Psoas muscle (tissue), 8 donors: Measurements from ENCODE around the gene FARP2. TPM values are rescaled to one million over a fixed set of nuclear protein-coding genes. Genes with fewer than 3 reads are reported as not detected.

Experiments
- ATAC-seq, 4 donors: fragments of 200-7000 bp; cut with Tn5 transposase; one replicate each; pipeline ENCODE4 v1.9.1; 2020; ENCODE audit warnings: moderate library complexity in 3 of 4, mild to moderate bottlenecking in 2 of 4
- DNase-seq, 2 donors: peaks; one replicate each; pipeline ENCODE4 v3.0.0-alpha.2; 2020
- H3K27ac ChIP-seq: fragments of 200-600 bp; one replicate; pipeline ENCODE4 v1.8.0; 2022
- H3K27me3 ChIP-seq, 3 donors: fragments of 200-600 bp in 1 of 3; one replicate each; pipeline versions ENCODE4 v1.6.1 to v1.8.0; 2013 to 2022; ENCODE audit warnings: low read length in 2 of 3, mild to moderate bottlenecking in 2 of 3, moderate library complexity in 1 of 3; ENCODE audit not compliant: insufficient read depth in 3 of 3
- H3K36me3 ChIP-seq, 2 donors: fragments of 200-600 bp in 1 of 2; one replicate each; pipeline versions ENCODE4 v1.6.1 to v1.8.0; 2013 to 2022; ENCODE audit warnings: low read depth in 1 of 2, mild to moderate bottlenecking in 1 of 2, moderate library complexity in 1 of 2; ENCODE audit not compliant: insufficient read depth in 1 of 2
- H3K4me1 ChIP-seq: fragments of 200-600 bp; one replicate; pipeline ENCODE4 v1.8.0; 2022
- H3K4me3 ChIP-seq: fragments of 200-600 bp; one replicate; pipeline ENCODE4 v1.8.0; 2022; ENCODE audit warnings: mild to moderate bottlenecking
- H3K9me3 ChIP-seq: fragments of 200-600 bp; one replicate; pipeline ENCODE4 v1.8.0; 2022
- WGBS, 3 donors: extraction: QIAGEN DNeasy Blood & Tissue Kit; methylation state at CpG; one replicate each; pipeline versions ENCODE4 v1.1.6 to v1.1.7; 2013; 5-methylcytosine and 5-hydroxymethylcytosine counted together
- intact Hi-C, 2 donors: fragments of 100-400 bp; cut with DNase I; formaldehyde crosslinking; loops; one replicate each; pipeline versions ENCODE4 v1.11.0 to v1.14.2; 2022
- polyA plus RNA-seq, 3 donors: library from polyadenylated mRNA; stranded (reverse); fragments of 200-250 nt; gene quantifications; one replicate each; pipeline ENCODE4 v1.2.3, GENCODE V29; 2013
- total RNA-seq, 4 donors: library from RNA; stranded (reverse); fragmentation: NEBNext Ultra II Directional in 2 of 4; extraction: Animal tissue kit (Norgen Biotek cat#: 25700) in 2 of 4; gene quantifications; one replicate each; pipeline versions ENCODE4 v1.2.1 to v1.2.4, GENCODE V29; 2021 to 2023
- TF ChIP-seq, protein P1 (sequence below): fragments of 200-600 bp; IDR thresholded peaks from one replicate; pipeline ENCODE4 v1.8.0; 2022; ENCODE audit warnings: antibody characterized with exemption
- donor health status: healthy with polysubstance abuse.
- donor health status: DM: no; HTN: no; CAD: no; lungs with moderate emphysema.
- donor health status: Bipolar disorder and iron deficiency.
- donor health status: healthy.
- donor health status: DM: yes; HTN: yes; CAD: no.
- donor health status: DM: no; HTN: no; CAD: no.
- donor health status: DM: no; HTN: no; CAD: no.
- donor health status: DM: yes; HTN: yes; CAD: no.

FARP2 gene
- total and polyA plus RNA-seq, 7 donors, result 5.8 to 18.4 (median 17.4) TPM

DNA sequence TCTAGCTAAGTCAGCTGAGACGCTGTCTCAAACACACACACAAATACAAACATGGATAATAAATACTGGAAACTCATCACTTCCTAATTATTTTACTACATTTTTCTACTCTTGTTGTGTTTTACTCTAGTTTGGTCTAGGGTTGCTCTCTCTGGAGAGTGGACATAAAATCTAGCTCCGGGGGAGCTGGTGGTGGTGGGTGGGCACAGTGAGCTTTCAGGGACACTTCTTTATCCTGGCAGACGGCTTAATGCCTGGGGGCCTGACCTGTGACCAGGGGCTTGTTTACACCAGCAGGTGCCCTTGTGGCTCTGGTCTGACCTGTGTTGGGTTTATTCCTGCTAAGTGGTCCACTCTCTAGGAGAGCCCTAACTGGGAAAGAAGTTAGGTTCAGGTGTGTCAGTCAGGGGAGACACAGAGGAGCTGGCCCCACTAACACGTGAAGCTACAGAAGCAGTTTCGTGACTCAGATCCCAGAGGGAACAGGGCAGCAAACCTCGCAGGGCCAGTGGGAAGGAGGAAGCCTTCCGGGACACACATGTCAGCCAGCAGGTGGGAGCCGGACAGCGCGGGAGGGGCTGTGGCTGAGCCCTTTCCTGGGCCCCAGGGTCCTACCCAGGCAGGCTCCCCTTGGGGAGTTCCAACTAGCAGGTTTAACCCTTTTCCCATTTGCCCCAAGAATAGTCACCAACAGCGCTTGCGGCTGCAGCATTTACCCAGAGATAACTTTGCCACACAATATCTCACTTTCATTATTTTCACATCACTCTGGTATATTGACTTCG, 180.0 kb downstream of the FARP2 start:
- no peak overlapping the region for H3K4me3 ChIP-seq
- no peaks in the 10 kb centered on the region for H3K36me3 ChIP-seq
- H3K27ac ChIP-seq, result no peak overlapping the region
- TF ChIP-seq, protein P1, sequence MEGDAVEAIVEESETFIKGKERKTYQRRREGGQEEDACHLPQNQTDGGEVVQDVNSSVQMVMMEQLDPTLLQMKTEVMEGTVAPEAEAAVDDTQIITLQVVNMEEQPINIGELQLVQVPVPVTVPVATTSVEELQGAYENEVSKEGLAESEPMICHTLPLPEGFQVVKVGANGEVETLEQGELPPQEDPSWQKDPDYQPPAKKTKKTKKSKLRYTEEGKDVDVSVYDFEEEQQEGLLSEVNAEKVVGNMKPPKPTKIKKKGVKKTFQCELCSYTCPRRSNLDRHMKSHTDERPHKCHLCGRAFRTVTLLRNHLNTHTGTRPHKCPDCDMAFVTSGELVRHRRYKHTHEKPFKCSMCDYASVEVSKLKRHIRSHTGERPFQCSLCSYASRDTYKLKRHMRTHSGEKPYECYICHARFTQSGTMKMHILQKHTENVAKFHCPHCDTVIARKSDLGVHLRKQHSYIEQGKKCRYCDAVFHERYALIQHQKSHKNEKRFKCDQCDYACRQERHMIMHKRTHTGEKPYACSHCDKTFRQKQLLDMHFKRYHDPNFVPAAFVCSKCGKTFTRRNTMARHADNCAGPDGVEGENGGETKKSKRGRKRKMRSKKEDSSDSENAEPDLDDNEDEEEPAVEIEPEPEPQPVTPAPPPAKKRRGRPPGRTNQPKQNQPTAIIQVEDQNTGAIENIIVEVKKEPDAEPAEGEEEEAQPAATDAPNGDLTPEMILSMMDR, result no peak
- intact Hi-C loops, result no loop called here
- WGBS, 3 donors, result 57 to 65% (median 63%) methylated on average over 13 of the region's 13 CpGs
- ATAC-seq (no peak), DNase-seq (no peak)
- H3K9me3 ChIP-seq, result no peaks in the 10 kb centered on the region
- H3K27me3 ChIP-seq, result no peaks in the 10 kb centered on the region
- peaks cover 5% of the 10 kb centered on the region for H3K4me1 ChIP-seq

DNA sequence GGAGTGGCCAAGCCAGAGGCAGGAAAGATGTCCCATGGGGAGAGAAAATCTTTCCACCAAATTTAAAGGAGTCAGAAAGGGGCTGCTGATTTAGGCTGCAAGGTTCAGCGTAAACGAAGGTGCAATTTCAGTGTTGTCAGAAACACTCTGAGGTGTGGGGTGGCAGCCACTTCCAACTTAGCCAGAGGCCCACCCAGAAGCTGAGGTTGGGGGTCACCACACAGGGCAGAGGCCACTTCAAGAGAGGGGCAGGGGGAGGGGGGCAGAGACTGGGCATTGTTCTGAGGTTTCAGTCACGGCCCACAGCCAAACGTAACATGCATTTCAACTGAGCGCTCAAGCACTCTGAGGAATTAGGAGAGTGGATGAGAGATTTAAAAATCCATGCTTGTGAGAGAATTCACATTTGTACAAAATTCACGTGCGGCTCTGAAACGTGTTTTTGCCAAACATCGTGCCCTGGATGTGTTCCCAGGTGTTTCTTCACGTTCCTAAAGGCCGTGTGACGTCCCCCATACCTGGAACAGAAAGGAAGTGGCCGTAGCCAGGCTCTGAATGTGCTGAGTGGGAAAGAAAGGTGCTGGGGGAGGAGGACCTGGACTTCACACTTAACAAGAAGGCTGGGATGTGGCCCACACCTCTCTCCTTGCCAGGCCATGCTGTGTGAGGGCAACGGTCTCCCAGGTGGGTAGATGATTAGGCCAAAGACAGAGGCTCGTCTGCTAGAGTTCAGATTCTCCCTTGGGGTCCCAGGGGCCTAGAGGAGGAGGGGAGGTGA, 182.9 kb downstream of the FARP2 start:
- Histone ChIP-seq H3K4me3 (no peak overlapping the region), H3K9me3 (no peaks in the 10 kb centered on the region), H3K36me3 (no peaks in the 10 kb centered on the region), H3K4me1 (peaks cover 12% of the 10 kb centered on the region), H3K27ac (no peak overlapping the region), H3K27me3 (peaks cover 0 to 12% (median 3%) of the 10 kb centered on the region in 3 donors)
- WGBS, 3 donors, result 77 to 81% (median 81%) methylated on average over 15 of the region's 15 CpGs
- TF ChIP-seq, protein P1, result no peak
- ATAC-seq (no peak), DNase-seq (no peak)
- intact Hi-C loops, result no loop called here

DNA sequence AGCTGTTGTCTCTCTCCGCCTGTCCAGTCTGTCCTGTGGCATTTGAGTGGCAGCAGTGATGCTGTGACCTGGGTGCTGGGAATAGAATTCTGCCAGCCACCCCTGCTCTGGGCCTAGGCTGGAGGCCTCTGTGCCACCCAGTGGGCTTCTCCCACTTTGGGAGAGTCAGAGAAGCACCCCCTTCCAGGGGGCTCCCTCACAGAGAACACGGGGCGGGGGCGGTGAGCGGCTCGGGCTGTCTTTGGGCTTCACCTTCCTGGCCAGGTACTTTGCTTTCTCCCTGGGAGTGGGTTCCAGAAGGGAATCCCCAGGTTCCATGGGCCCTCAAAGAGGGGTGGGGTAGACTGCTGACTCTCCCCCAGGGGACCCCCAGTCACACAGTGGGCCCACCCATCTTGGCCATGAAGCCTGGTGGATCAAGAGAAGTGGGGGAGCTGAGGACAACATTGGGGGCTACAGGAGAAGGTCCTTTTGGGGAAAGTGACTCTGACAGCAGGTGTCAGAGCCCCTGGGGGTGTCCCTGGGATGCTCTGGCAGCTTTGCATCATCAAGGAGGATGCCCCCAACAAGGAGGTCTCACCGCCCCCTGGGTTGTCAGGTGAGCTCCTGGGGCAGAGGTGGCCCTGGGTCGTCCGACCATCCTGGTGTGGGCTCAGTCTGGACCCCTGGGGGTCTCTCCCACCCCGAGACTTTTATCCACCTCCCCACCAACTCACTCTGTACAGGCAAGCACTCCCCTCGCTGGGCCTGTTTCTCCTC, 183.7 kb downstream of the FARP2 start:
- Histone ChIP-seq H3K36me3 (no peaks in the 10 kb centered on the region), H3K27ac (no peak overlapping the region), H3K4me3 (no peak overlapping the region), H3K9me3 (no peaks in the 10 kb centered on the region), H3K27me3 (peaks cover 0 to 15% (median 3%) of the 10 kb centered on the region in 3 donors), H3K4me1 (peaks cover 12% of the 10 kb centered on the region)
- TF ChIP-seq, protein P1, result no peak
- ATAC-seq (no peak), DNase-seq (no peak)
- intact Hi-C loops, result no loop called here
- WGBS, 3 donors, result 94 to 96% (median 94%) methylated on average over 11 of the region's 11 CpGs

DNA sequence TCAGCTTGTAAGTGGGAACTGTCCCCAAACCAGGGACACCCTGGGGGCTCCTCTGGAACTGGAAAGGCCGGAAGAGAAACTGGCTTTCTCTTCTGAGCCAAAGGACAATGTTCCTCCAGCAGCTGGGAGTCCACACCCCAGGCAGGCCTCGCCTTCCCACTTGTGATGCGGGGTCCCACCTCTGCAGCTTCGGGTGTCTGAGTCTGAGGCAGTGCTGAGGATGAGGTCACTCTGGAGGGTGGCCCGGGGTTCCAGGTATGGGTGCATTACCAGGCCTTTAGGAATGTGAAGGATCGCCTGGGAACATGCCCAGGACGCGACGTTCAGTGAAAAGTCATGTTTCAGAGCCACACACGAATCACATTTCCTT, 184.3 kb downstream of the FARP2 start:
- intact Hi-C loops, result no loop called here

More for the DNA sequence above, 184.3 kb downstream of the FARP2 start:
- TF ChIP-seq, protein P1, result no peak
- ATAC-seq, result peak in 3 of 4 donors; percentile 52 to 68 (median 56)
- 29 to 33% (median 32%) methylated on average over 10 of the region's 10 CpGs for WGBS, 3 donors
- peaks cover 12% of the 10 kb centered on the region for H3K4me1 ChIP-seq
- no peaks in the 10 kb centered on the region for H3K36me3 ChIP-seq
- H3K27me3 ChIP-seq, result peaks cover 0 to 20% (median 3%) of the 10 kb centered on the region in 3 donors
- H3K9me3 ChIP-seq, result no peaks in the 10 kb centered on the region
- peak in 1 of 2 donors; percentile 73 for DNase-seq
- H3K4me3 ChIP-seq, result peak overlapping the region; percentile 66
- peak overlapping the region; percentile 46 for H3K27ac ChIP-seq
